ENCODE measurements around the gene APOL4.
"Not testable (repeated sequence)": the region's sequence is repeated elsewhere in the genome, so short reads cannot be mapped to it uniquely, and the experiment has no call there.

The APOL4 gene, protein sequence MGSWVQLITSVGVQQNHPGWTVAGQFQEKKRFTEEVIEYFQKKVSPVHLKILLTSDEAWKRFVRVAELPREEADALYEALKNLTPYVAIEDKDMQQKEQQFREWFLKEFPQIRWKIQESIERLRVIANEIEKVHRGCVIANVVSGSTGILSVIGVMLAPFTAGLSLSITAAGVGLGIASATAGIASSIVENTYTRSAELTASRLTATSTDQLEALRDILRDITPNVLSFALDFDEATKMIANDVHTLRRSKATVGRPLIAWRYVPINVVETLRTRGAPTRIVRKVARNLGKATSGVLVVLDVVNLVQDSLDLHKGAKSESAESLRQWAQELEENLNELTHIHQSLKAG

DNA sequence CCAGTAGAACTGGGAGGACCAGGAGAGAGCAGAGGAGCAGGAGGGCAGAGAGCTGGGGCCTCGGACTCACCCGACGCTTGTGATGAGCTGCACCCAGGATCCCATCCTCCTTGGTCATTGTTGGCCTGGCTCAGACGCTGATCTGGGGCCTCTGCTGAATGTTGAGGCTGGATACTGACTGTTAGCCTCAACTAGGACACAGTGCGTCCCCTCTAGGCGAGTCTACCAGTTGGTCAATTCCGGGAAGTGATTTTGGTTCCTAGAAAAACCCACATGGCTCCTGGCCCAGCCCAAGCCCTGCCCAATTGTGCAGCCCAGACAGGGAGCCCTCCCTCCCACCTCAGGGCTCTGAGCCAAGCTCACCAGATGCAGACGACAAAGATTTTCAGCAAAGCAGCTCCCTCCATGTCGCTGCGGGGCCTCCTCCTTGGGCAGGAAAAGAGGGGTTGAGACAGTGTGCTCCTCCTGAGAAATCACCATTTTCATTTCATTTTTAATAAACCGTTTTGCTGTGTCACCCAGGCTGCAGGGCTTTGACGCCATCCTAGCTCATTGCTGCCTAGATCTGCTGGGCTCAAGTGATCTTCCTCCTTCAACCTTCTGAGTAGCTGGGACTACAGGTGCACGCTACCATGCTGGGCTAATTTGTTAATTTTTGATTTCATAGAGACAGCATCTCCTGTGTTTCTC is at the start of gene APOL4:
TSS of gene APOL4 (minus strand) at position 180 of the 690 bp plus-strand sequence. CDS start at position 105, 75 bp downstream.
- no peak for DNase-seq

DNA sequence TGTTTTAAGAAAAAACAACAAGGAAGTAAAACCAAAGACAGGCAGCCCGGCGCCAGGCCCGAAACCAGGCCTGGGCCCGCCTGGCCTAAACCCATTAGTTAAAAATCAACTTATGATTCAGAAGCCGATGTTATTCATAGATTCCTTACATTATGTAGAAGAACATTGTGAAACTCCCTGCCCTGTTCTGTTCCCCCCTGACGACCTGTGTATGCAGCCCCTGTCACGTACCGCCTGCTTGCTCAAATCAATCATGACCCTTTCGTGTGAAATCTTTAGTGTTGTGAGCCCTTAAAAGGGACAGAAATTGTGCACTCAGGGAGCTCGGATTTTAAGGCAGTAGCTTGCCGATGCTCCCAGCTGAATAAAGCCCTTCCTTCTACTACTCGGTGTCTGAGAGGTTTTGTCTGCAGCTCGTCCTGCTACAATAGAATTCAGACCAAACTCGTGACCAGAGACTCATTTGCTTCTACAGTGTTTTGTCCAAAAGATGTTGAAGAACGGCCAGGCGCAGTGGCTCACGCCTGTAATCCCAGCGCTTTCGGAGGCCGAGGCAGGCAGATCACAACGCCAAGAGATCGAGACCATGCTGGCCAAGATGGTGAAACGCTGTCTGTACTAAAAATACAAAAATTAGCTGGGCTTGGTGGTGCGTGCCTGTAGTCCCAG is 48.8 kb upstream of the APOL4 start:
- not testable (repeated sequence) for DNase-seq

DNA sequence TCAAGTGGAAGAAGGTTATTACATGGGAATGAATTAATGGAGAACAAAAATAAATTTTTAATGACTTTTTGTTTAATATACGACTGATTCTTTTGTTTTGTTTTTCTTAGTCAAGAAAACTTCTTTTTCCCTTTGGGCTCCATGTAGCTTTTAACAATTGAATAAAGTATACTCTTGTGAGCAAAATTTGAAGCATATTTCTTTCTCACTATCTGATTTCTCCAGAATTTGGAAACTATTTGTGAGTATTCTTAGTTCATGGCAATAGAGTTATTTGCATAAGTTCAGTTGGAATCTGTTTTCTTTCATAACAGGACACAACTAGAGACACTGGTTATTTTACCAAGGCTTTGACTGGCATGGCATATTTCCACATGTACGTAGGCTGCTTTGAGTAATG is 47.6 kb upstream of the APOL4 start:
- no peak for DNase-seq

DNA sequence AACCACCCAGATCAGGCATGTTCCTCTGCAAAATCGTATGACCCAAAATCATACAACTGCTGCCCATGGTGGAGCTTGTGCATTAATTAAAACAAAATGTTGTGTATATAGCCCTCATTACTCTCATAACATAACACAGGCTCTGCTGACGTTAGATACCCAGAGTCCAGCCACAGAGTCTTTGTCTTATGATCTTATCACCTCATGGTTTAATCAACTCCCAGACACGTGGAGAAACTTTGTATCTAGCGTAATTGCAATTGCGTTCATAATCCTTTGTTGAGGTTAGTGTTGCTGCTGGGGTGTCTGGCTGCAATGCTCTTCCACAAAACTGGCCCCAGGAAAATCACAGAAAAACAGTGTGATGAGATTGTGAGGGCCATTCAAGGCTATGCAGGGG is 46.3 kb upstream of the APOL4 start:
- DNase-seq: no peak

DNA sequence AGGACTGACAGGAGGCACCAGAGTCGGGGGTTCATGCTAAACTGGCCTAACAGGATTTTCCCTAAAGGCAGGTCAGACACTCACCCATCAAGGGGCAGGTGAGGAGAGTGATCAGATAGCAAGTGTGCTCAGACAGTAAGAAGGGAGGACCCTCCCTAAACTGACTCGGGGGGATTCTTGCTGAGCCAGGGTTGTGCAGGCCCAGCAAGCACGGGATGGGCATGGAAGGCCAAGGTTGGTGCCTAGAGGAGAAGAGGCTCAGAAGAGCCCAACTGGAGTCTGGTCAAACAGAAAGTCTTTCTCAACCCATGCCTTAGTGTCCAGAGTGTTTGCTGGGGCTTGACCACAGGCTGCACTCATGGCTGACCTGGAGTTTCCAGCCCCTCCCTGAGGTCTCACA is 45.1 kb upstream of the APOL4 start:
- DNase-seq: no peak

DNA sequence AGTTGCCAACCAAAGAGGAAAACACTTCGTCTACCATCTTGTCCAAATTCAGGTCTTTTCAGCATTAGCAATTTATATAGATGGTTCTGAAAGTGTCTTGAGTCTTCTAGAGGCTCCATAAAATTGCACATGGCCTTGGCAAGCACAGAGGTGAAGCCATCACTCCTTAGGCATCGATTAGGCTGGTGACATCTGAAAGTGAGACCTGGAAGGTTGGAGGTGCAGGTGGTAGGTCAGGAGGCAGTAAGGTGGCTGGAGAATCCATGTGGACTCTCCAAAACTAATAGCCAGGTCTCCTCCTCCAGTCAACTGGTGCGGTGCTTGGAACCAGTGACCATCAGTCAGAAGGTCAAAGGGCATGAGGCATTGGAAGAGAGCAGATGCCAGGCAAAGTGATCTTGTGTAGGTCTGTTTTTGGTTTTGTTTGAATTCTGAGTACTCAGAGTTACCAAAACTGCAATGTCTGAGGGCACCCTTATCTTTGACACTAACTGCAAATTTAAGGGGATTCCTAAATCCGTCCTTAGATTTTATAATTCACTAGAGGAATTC is 44.3 kb upstream of the APOL4 start:
- DNase-seq: no peak

DNA sequence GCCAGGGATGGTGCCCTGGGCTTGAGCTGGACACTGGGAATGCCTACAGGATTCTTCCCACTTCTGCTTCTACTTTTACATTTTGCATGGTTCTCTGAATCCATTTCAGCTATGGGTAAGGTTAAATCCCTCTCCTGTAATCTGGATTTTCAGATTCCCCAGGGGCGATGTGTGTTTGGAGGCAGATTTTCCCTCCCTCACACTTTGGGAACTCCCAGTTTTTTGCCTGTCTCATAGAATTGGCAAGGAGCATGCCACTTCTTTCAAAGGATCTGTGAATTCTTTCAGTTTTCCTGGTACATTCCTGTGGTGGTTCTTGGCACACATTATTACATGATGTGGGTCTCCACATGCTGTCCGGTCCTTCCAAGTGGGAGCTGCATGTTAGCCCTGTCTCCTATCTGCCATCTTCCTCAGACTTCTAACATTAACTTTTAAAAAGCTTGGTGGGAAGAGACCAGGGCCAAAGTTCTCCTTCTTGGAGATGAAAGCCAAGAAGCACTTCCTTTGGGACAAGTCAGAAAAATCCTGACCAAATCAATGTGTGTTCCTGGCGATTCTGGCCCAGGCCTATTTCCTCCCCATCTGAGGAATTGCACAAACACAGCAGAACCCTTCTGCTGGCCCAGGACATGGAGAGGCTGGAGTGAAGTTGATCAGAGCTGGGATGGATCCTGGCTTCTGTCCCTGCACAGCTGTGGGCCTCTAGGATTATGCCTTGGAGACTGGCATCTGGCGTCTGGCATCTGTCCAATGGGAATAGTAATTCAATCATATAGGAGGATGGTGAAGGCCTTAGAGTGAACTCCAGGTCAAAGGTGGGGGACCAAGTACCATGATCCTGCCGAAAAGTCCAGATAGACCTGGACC is 43.1 kb upstream of the APOL4 start:
- no peak for DNase-seq

DNA sequence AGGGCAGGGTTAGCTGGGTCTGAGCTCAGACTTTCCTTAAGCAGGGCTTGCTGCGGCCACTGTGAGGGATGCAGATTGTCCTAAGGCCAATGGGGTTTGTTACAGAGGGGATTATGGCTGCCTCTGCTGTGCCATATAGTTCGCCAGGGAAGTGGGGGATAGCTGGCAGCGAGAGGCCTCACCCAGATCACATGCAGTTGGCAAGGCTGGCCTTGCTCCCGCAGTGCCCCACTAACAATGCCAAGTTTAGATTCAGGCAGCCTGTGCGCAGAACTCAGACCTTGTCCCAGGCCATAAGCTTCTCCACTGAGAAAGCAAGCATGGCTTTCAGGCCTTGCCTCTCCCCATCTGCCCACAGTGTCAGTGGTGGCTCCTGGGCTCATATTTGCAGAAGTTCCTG is 42.4 kb upstream of the APOL4 start:
- DNase-seq: no peak

DNA sequence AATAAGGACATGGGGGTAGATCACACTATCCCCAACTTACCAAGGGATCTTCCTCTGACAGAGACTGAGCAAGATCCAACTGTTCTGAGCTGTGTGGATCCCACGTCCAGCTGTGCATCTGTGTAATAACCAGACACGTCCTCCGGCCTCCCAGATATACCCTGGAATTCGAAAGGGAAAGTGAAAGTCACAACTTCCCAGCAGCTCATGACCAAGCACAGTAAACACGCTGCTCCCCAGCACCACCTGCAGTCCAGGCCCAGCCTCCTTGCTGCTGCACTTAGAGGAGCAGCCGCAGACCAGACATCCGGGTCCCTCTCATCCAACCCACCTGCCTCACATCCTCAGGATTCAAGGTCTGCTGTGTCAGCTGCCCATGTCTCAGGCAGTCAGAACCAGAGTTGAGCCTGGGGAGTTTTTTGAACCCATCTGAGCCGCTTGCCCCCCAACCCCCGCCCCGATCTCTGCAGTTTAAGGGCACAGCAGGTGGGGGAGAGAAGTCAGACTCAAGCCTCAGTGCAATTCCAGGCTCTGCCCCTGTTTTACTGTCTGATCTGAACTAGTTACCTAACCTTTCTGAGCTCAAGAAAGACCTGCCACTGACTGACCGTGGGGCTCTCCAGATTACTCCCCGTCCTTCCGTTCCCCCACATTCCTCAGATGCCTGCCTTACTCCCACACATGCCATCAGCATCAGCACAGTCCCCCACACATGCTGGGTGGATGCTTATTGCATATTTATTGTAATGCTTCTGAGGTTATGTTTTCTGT is 38.0 kb upstream of the APOL4 start, which contains the start of gene APOL2:
TSS of gene APOL2 (minus strand) at position 127 of the 771 bp plus-strand sequence. CDS start 6,365 bp downstream, outside the sequence.
- peak; percentile 94 for DNase-seq

DNA sequence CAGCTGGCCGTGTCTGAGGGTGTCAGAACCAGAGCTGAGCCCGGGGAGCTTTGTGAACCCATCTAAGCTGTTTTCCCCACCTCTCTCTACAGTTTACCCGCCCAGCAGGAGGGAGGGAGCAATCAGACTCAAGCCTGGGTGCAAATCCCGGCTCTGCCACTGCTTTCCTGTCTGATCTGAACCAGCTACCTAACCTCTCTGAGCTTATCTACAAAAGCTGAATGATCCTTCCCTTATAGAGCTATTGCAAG is 37.5 kb upstream of the APOL4 start:
- DNase-seq: no peak

DNA sequence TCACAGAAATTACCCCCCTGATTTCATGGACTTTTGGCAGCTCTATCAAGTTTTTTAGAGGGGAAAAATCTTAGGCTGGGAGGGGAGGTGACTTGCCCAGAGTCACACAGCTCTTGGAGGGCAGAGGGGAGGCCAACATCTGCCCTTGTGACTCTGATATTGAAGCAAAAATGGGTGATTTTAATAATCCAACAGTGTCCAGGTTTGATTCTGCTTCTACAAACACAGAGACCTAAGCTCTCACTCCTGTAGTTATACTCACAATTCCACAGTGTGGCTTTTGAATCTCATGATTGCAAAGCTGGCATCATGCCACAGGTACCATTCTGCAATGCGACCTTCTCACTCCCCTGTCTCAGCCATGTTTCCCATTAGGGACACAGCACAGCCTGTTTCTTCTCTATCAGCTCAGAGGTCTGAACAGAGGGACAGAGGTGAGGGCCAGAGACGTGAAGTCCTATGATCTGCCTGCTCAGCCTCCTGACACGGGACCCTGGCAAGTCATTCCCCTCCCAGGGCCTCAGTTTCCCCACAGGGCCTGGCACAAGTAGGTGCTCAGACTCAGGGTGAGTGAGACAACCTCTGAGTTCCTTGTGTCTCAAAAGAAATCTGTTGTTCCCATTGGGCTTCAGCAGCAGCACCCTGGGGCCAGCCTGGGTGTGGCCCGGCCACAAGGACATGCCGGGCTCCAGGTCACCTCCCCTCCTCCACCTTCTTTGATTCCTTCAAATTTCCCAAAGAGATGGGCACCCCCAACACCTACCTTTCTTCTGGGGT is 37.0 kb upstream of the APOL4 start:
- no peak for DNase-seq

DNA sequence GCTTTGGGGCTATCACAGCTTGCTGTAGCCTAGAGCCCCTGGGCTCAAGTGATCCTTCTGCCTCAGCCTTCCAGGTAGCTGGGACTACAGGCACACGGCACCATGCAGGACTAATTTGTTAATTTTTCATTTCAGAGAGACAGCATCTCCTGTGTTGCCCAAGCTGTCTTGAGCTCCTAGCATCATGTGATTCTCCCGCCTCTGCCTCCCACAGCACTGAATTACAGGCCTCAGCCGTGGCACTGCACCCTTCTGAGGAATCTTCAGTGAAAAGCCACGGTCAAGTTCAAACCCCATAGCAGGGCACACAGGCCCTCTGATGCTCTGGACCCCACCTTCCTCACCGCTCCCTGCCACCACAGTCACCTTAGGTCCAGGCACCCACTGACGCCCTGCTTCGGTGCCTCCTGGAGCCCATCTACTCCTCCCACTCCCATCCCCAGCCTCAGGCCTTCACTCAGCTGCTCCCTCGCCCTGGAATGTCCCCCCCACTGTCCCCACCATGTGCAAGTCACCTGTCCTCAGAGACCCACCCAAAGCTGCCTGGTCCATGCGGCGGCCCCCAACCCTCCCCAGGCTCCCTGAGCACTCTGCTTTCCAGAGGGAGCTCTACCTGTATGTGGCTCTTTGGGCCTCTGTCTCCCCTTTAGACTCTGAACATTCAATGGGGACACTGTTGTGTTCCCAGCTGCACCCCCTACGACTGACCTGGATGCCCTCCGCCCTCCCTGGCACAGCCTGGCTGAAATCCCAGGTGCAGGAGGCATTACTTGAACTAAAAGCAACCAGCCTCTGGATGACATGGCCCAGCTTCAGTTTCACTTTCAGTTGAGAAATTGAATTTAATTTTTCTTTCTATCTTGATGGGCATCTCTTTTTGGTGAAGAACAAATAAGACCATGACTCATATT is 36.1 kb upstream of the APOL4 start:
- no peak for DNase-seq

DNA sequence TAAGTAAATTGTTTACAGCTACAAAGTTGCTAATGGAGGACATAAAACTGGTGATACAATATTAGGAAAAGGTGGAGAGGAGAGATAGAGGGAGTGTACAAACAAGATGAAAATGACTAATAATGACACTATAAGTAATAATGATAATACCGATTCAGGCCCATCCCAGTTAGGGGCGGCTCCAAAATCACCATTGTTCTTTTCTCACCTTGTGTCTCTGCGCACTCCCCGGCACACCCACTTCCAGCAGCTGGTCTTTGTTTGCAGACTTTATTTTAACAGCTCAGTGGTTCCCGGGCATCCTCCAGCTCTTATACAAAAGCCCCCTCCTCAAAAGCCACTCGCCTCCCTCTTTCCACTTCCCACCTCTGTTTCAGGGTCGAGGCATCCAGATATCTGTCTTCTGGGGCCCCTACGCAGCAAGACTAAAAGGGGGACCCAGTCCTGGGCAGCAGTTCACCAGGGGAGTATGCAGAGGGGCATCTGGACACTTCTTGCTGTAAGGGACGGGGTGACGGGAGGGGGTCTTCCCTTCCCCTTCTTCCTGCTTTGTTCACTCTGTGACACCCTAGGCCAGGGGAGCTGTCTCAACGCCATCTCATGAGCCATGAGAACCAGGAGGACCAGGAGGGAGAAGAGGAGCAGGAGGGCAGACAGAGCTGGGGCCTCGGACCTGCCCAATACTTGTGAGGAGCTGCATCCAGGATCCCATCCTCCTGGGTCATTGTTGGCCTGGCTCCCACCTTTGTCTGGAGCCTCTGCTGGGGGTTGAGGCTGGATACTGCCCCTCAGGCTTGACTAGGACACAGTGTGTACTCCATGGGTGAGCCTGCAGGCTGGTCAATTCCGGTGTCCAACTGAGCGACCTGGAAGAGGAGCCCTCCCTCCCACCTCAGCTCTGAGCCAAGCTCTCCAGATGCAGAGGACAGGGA is 35.0 kb upstream of the APOL4 start:
- DNase-seq: no peak

DNA sequence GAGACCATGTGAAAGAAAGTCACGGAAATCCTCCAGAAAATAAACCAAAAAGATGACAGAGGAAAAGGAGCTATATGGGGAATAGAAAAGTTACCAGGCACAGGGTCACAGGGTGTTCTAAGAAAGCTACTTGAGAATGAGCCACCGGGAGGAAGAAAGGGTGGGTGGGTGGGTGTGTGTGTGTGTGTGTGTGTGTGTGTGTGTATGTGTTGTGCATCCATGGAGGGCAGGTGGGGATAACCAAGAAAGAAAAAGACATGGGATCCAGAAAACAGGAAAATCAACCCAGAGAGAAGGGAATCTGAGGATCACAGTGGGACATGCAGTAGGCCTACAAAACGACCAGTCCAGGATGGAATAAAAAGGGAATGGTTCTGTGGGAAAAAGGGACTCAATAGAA is 34.0 kb upstream of the APOL4 start:
- no peak for DNase-seq

DNA sequence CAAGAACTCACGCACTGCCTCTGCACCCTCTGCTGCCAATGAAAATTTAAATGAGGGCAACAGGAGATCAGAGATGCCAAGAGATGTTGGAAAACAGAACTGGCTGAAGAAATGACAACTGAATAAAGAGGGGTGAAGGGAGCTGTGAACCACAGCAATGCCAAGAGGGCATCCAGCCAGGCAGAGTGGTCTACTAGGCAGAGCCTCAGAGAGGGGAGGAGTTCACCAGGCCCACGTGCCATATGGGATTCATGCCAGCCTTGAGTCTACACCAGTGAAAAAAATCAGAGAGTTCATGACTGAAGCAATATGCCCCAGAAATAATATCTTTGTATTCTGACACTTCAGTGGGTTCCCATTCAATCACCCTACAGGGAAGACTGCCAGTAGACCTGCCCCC is 33.3 kb upstream of the APOL4 start:
- no peak for DNase-seq

DNA sequence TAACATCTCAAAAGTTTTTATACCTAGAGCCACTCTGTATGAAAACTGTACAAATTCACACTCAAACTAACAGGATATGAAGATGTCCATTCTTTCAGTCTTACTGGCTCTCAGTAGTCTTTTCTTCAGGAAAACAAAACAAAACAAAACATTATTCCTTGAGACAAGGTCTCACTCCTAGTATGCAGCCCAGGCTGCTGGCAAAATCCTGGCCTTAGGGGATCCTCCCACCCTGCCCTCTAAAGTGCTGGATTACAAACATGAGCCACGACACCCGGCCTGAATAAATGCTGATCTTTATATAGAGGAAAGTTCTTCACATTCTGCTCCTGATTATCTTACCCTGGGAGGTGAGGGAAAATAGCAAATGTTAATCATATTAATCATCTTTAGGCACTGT is 32.6 kb upstream of the APOL4 start:
- DNase-seq: no peak

DNA sequence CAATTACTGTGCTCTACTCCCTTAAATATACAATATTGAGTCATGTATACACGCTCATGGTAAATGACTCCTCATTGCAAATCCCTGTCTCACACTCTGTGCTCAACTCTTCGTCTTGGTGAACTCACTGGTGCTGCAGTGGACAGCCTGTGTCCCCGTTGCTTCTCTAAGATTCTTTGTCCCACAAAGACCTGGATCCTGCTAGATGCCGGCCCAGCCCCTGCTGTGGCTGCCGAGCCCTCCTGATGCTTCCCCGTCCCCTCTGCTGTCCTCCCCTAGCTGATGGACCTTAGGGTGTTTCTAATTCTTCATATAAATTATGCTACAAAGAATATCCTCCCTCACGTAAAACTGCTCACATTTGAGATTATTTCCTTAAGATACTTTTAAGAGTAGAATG is 32.2 kb upstream of the APOL4 start:
- DNase-seq: no peak

DNA sequence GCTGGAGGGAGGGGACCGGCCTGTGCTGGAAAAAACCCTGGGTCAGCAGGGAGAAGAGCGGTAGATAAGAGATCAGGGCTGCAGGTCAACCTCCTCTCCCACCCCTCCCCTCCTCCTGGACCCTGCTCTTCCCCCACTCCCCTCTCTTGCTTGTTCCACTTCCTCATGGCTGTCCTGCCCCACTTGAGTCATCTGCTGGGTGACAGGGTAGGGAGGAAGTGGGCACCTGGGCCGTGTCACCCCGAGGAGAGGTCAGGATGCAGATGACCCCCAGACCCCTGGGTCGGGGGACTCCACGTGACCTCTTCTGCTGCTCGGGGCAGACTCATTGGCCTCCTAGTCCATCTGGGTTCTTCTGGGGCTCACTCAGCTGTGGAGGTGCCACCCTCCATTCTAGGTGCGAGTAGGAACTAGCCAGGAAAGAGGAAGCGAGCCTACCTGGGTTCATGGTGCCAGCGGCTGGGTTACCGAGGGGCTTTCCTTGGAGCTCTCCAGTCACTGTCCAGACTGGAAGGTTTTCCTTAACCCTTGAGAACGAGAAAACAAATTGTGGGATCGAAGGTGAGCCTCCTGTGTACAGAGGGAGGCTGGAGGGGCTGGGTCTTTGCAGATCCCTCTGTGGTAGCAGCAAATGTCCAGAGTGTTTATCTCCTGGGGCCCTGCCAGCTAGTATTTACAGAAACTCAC is 31.2 kb upstream of the APOL4 start:
- DNase-seq: no peak

All from HCEC 1CT (cell line).